ENCODE data around the gene MON1B. TPM values are rescaled to one million over a fixed set of nuclear protein-coding genes. Genes with fewer than 3 reads are reported as not detected.

Gene MON1B
- total and polyA plus RNA-seq, 2 of the 13 experiments (the other 11 are each of a cell fraction or from before 2014, with no cell fraction given): 13.4 to 15.6 TPM

DNA sequence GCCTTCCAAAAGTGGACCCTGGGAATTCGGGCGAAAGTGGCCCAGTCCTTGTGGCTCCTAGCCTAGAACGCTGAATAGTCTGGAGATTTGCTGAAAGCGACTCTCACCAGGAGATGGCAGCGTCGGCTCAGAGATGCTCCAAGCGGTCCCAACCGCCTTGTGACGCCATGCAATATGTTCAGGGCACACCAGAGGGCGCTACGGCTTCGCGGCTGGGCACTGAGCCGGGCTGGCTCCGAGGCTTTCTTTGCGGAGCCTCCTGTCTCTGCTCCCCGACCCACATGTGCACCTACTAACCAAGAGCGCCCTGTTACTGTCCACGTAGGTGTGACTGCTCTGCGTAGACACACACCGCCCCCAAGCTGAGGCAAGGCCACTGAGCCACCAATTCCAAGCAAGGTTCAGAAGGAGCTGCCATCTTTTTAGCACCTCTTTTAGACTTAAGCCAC is 45.1 kb downstream of the MON1B start (continued):
- TF ChIP-seq KLF15 (CRISPR knock-in tag; IDR thresholded peaks at IDR 0.05; ENCODE audit: borderline replicate concordance) (no peak), PLRG1 (conservative IDR thresholded peaks at IDR 0.05) (no peak), ZBTB7A (CRISPR knock-in tag; IDR thresholded peaks at IDR 0.05) (0 out of 2 replicates have a peak, but pooled peaks have one; percentile 30), WIZ (CRISPR knock-in tag; IDR thresholded peaks at IDR 0.05) (no peak), ZNF317 (CRISPR knock-in tag; IDR thresholded peaks at IDR 0.05) (0 out of 2 replicates have a peak, but pooled peaks have one; percentile 29), ZNF205 (CRISPR knock-in tag; IDR thresholded peaks at IDR 0.05) (peak; percentile 92), ETV5 (CRISPR knock-in tag; IDR thresholded peaks at IDR 0.05; ENCODE audit: borderline replicate concordance) (no peak; the same call in 1 of the 2 replicates), NBN (conservative IDR thresholded peaks at IDR 0.05) (no peak), SRSF9 (IDR thresholded peaks at IDR 0.05; ENCODE audit: borderline replicate concordance, insufficient read depth, low read depth, low read length, poor library complexity, severe bottlenecking) (no peak), PITX1 (CRISPR knock-in tag; IDR thresholded peaks at IDR 0.05) (peak; percentile 59; the same call in 1 of the 2 replicates), ARNT (IDR thresholded peaks at IDR 0.05) (no peak), ZNF546 (CRISPR knock-in tag; conservative IDR thresholded peaks at IDR 0.05) (no peak), NR1H2 (CRISPR knock-in tag; IDR thresholded peaks at IDR 0.05; ENCODE audit: borderline replicate concordance, low read depth) (no peak), MXI1 (IDR thresholded peaks at IDR 0.05; ENCODE audit: borderline replicate concordance, low read depth, low read length) (peak; percentile 65; the same call in 1 of the 3 replicates), MIXL1 (CRISPR knock-in tag; IDR thresholded peaks at IDR 0.05) (peak; percentile 86), ZNF737 (CRISPR knock-in tag; IDR thresholded peaks at IDR 0.05; ENCODE audit: borderline replicate concordance) (no peak), CREM (IDR thresholded peaks at IDR 0.05) (no peak), CREM (CRISPR knock-in tag; IDR thresholded peaks at IDR 0.05) (no peak), ZNF75D (CRISPR knock-in tag; IDR thresholded peaks at IDR 0.05; ENCODE audit: borderline replicate concordance) (no peak), ZNF230 (CRISPR knock-in tag; IDR thresholded peaks at IDR 0.05) (peak; percentile 92)
- TF ChIP-seq, protein P1, sequence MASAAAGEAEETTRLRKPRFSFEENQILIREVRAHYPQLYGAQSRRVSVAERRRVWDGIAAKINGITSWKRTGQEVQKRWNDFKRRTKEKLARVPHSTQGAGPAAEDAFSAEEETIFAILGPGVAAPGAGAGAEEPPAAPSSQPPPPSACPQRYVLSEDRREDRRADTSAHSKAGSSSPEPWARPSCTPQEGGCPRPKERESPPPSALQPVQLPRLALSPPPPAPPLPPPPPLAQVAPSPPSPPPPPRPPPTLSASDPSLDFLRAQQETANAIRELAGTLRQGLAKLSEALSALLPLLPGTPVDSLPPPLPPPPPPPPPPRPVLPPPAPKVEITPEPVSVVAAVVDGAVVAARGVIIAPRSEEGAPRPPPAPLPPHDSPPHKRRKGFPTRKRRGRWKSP (CRISPR knock-in tag; IDR thresholded peaks at IDR 0.05): no peak
- TF ChIP-seq, protein P2, sequence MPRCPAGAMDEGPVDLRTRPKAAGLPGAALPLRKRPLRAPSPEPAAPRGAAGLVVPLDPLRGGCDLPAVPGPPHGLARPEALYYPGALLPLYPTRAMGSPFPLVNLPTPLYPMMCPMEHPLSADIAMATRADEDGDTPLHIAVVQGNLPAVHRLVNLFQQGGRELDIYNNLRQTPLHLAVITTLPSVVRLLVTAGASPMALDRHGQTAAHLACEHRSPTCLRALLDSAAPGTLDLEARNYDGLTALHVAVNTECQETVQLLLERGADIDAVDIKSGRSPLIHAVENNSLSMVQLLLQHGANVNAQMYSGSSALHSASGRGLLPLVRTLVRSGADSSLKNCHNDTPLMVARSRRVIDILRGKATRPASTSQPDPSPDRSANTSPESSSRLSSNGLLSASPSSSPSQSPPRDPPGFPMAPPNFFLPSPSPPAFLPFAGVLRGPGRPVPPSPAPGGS (CRISPR knock-in tag; IDR thresholded peaks at IDR 0.05): no peak
- TF ChIP-seq, protein P3, sequence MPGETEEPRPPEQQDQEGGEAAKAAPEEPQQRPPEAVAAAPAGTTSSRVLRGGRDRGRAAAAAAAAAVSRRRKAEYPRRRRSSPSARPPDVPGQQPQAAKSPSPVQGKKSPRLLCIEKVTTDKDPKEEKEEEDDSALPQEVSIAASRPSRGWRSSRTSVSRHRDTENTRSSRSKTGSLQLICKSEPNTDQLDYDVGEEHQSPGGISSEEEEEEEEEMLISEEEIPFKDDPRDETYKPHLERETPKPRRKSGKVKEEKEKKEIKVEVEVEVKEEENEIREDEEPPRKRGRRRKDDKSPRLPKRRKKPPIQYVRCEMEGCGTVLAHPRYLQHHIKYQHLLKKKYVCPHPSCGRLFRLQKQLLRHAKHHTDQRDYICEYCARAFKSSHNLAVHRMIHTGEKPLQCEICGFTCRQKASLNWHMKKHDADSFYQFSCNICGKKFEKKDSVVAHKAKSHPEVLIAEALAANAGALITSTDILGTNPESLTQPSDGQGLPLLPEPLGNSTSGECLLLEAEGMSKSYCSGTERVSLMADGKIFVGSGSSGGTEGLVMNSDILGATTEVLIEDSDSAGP (CRISPR knock-in tag; IDR thresholded peaks at IDR 0.05; ENCODE audit: borderline replicate concordance): peak; percentile 80
- TF ChIP-seq, protein P4, sequence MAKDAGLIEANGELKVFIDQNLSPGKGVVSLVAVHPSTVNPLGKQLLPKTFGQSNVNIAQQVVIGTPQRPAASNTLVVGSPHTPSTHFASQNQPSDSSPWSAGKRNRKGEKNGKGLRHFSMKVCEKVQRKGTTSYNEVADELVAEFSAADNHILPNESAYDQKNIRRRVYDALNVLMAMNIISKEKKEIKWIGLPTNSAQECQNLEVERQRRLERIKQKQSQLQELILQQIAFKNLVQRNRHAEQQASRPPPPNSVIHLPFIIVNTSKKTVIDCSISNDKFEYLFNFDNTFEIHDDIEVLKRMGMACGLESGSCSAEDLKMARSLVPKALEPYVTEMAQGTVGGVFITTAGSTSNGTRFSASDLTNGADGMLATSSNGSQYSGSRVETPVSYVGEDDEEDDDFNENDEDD (CRISPR knock-in tag; IDR thresholded peaks at IDR 0.05; ENCODE audit: borderline replicate concordance): no peak
- TF ChIP-seq, protein P5, sequence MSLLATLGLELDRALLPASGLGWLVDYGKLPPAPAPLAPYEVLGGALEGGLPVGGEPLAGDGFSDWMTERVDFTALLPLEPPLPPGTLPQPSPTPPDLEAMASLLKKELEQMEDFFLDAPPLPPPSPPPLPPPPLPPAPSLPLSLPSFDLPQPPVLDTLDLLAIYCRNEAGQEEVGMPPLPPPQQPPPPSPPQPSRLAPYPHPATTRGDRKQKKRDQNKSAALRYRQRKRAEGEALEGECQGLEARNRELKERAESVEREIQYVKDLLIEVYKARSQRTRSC (CRISPR knock-in tag; IDR thresholded peaks at IDR 0.05; ENCODE audit: low read depth): no peak
- TF ChIP-seq, protein P6, sequence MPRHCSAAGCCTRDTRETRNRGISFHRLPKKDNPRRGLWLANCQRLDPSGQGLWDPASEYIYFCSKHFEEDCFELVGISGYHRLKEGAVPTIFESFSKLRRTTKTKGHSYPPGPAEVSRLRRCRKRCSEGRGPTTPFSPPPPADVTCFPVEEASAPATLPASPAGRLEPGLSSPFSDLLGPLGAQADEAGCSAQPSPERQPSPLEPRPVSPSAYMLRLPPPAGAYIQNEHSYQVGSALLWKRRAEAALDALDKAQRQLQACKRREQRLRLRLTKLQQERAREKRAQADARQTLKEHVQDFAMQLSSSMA (CRISPR knock-in tag; IDR thresholded peaks at IDR 0.05): no peak
